ENCODE data around the gene RAD21L1.
A peak's percentile ranks its signal among the peaks of the same experiment; 100 is the strongest.

Gene RAD21L1

GRCh38 chr20:1295276-1295930, 69.6 kb downstream of the RAD21L1 start:
- no peak for DNase-seq (ENCODE audit: low spot score)

- DNase-seq (ENCODE audit: low spot score), result no peak
These were observed 70.3 kb downstream of the RAD21L1 start for GRCh38 chr20:1296117-1296610.

DNA sequence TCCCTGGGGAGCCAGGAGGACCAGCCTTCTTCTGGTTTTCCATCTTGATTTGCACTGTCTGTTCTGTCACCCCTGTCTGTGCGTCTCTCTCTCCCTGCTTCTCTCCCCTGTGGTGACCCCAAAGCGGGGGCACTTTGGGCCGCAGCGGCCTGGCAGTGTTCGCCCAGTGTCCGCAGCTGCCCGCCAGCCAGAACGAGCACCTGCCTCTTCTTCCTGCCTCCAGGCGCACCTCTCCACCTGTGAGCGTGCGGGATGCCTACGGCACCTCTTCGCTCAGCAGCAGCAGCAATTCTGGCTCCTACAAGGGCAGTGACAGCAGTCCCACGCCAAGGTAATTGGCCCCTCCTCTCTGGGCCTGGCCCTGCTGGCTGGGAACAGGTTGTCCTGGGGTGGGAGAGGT, 71.1 kb downstream of the RAD21L1 start:
- no peak for DNase-seq (ENCODE audit: low spot score)

GRCh38 chr20:1297486-1297885, 71.6 kb downstream of the RAD21L1 start:
- DNase-seq (ENCODE audit: low spot score), result no peak

GRCh38 chr20:1298166-1298565, 72.3 kb downstream of the RAD21L1 start:
- DNase-seq (ENCODE audit: low spot score), result no peak

DNA sequence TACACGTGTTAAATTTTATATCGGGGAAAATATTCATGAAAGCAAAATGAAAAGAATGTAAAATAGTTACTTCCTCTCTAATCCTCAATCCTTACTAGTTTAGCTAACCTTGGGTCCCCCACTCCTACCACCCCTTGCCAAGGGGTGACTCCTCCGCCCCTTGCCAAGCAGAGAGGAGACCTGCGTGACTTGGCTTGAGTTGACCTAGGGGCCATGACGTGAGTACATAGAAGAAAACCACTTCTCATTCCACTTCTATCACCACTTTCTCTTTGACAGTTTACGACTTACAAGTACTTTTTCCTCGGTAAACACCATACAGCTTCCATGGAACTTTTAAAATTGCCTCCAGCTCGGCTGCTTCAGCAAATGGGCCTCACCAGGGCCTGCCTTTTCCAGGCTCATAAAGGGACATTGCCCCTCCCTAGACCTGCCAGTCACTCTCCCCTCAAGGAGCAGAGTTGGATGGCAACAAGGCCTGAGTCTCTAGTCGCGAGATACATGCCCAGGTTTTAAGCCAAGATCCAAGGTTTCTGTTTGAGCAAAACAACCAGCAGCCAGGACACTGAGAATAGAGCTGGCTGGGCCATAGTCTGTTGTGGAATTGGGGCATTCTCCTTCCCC, 73.2 kb downstream of the RAD21L1 start:
- no peak for DNase-seq (ENCODE audit: low spot score)

DNA sequence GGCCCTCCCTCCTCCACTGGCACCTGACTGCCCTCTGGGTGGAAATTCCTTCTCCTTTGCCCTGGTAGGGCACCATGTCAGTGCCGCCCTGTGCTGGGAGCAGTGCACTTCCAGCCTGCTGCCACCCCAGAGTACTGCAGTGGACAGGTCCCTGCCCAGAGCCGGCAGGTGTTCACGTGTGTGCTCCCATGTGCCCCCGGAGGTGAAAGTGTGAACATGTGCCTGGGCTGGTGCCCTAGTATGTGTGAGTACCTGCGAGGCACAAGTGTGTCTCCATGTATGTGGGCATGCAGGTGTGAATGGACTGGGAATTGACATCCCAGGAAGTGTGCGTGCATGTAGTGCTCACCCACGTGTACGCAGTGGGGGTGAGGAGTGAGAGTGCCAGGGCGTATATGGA, 73.7 kb downstream of the RAD21L1 start:
- peak; percentile 74 for DNase-seq (ENCODE audit: low spot score)

DNA sequence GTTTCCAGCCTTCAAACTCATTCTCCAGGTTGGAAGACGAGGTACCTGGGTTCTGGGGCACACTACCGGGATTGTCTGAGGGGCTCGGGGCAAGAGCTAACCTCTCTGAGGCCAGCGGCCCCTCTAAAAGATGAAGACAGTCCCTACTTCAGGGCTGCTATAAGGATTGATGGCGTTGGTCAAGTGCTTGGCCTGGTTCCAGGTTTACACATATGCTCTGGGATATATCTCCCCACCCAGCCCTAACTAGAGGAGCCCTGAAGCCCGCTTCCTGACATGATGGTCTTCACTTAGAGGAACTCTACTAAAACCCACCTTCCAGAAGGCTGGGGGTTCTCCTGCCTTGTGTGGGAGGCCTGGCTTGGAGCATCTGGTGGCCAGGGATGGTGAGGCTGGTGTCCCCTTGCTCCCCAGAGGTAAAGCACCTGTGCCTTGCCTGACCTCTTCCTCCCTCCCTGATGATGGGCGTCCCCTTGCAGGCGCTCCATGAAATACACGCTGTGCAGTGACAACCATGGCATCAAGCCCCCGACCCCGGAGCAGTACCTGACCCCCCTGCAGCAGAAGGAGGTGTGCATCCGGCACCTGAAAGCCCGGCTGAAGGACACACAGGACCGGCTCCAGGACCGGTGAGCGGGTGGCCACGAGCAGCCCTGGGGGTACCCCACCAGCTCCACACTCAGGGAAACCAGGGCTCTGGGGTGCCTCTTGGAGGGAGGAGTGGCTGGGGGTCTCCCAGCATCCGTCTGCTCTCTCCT, 74.4 kb downstream of the RAD21L1 start:
- DNase-seq (ENCODE audit: low spot score), result no peak

- no peak for DNase-seq (ENCODE audit: low spot score)
These were observed 75.2 kb downstream of the RAD21L1 start for GRCh38 chr20:1301031-1301529.

DNA sequence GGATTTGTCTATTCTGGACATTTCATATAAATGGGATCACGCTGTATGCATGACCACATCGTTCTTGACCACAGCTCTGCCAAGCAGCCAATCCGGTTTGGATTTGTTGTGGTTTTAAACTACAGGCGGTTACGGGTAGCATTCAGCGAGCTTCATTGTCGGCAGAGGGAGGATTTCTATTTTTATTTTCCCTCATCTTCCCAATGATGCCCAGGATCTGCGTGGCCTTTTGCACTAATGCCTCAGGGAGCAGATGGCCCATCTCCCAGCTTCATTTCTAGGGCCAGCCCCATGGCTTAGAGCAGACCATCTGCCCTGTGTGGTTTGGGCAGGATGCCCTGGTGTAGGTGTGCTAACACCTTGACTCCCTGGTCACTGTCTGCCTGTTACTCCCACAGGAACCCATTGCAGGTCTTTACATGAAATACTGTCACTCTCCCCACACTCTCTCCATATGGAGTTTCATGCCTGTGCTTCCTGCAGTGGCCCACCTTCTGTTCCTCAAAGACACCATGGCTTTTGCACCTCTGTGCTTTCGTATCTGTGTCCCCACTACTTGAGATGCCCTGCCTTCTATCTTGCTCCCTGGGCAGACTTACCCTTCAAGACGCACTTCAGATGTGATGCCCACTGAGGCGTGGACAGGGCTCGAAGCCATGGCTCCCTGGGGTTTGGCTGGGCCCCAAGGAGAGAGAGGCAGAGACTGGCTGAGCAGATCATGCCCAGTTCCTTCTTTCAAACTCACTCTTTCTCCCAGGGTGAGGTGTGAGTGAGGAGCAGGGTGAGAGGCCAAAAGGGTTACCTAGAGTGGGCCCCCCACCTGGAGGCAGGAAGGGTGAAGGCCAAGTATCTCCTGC, 77.1 kb downstream of the RAD21L1 start:
- no peak for DNase-seq (ENCODE audit: low spot score)

- DNase-seq (ENCODE audit: low spot score), result no peak
These were observed 79.1 kb downstream of the RAD21L1 start for GRCh38 chr20:1304710-1305515.
